ENCODE results near the gene EEF2. TPM values are rescaled to one million over a fixed set of nuclear protein-coding genes. Genes with fewer than 3 reads are reported as not detected.
"Not testable (repeated sequence)": the region's sequence is repeated elsewhere in the genome, so short reads cannot be mapped to it uniquely, and the experiment has no call there.

Gene EEF2
- total RNA-seq, 1 experiment from 2014 or later = 3,126 TPM

GRCh38 chr19:3945838-3946237 is 39.4 kb downstream of the EEF2 start:
- Mint-ChIP-seq H3K36me3 (ENCODE audit: insufficient read depth, unreplicated experiment) (no peaks in the 10 kb centered on the region), H3K4me1 (ENCODE audit: insufficient read depth, unreplicated experiment) (no peaks in the 10 kb centered on the region), H3K27ac (ENCODE audit: low read depth, unreplicated experiment) (no peak overlapping the region), H3K4me3 (ENCODE audit: unreplicated experiment) (no peak overlapping the region), H3K27me3 (ENCODE audit: insufficient read depth, unreplicated experiment) (no peaks in the 10 kb centered on the region), H3K9me3 (ENCODE audit: unreplicated experiment) (no peaks in the 10 kb centered on the region)
- TF ChIP-seq CTCF (IDR thresholded peaks at IDR 0.05; ENCODE audit: unreplicated experiment) = no peak
- CTCF ChIA-PET = no interaction called here
- DNase-seq (ENCODE audit: unreplicated experiment) = peak; percentile 30
- intact Hi-C loops (cut with micrococcal nuclease) = no loop called here
- POLR2A ChIA-PET = no interaction called here
- no TSS peak for BruUV-seq (replicated peaks)

GRCh38 chr19:3944018-3944721 is 41.1 kb downstream of the EEF2 start:
- H3K27ac Mint-ChIP-seq (ENCODE audit: low read depth, unreplicated experiment) = no peak overlapping the region
- H3K9me3 Mint-ChIP-seq (ENCODE audit: unreplicated experiment) = no peaks in the 10 kb centered on the region
- intact Hi-C loops (cut with micrococcal nuclease) = no loop called here
- ChIA-PET CTCF (no interaction called here), POLR2A (interaction anchor here (1.2 kb wide), 1 partner anchor 182 kb away, joined by 3 read pairs; the partner anchor contains the start of gene MRPL54)
- BruUV-seq (replicated peaks) = no TSS peak
- DNase-seq (ENCODE audit: unreplicated experiment) = no peak
- H3K36me3 Mint-ChIP-seq (ENCODE audit: insufficient read depth, unreplicated experiment) = no peaks in the 10 kb centered on the region
- no peaks in the 10 kb centered on the region for H3K27me3 Mint-ChIP-seq (ENCODE audit: insufficient read depth, unreplicated experiment)
- no peaks in the 10 kb centered on the region for H3K4me1 Mint-ChIP-seq (ENCODE audit: insufficient read depth, unreplicated experiment)
- TF ChIP-seq CTCF (IDR thresholded peaks at IDR 0.05; ENCODE audit: unreplicated experiment) = no peak
- no peak overlapping the region for H3K4me3 Mint-ChIP-seq (ENCODE audit: unreplicated experiment)

GRCh38 chr19:3942790-3943409 is 42.4 kb downstream of the EEF2 start:
- no peaks in the 10 kb centered on the region for H3K4me1 Mint-ChIP-seq (ENCODE audit: insufficient read depth, unreplicated experiment)
- H3K27ac Mint-ChIP-seq (ENCODE audit: low read depth, unreplicated experiment) = no peak overlapping the region
- intact Hi-C loops (cut with micrococcal nuclease) = no loop called here
- H3K27me3 Mint-ChIP-seq (ENCODE audit: insufficient read depth, unreplicated experiment) = no peaks in the 10 kb centered on the region
- no peak overlapping the region for H3K4me3 Mint-ChIP-seq (ENCODE audit: unreplicated experiment)
- DNase-seq (ENCODE audit: unreplicated experiment) = peak; percentile 14
- no peaks in the 10 kb centered on the region for H3K9me3 Mint-ChIP-seq (ENCODE audit: unreplicated experiment)
- no peaks in the 10 kb centered on the region for H3K36me3 Mint-ChIP-seq (ENCODE audit: insufficient read depth, unreplicated experiment)
- no peak for TF ChIP-seq CTCF (IDR thresholded peaks at IDR 0.05; ENCODE audit: unreplicated experiment)
- BruUV-seq (replicated peaks) = no TSS peak
- CTCF ChIA-PET = no interaction called here
- POLR2A ChIA-PET = interaction anchor here (1.2 kb wide), 1 partner anchor 180 kb away, joined by 3 read pairs; the partner anchor contains the start of gene MRPL54

- H3K36me3 Mint-ChIP-seq (ENCODE audit: insufficient read depth, unreplicated experiment); H3K4me3 Mint-ChIP-seq (ENCODE audit: unreplicated experiment); POLR2A ChIA-PET; H3K27ac Mint-ChIP-seq (ENCODE audit: low read depth, unreplicated experiment); BruUV-seq (replicated peaks); H3K27me3 Mint-ChIP-seq (ENCODE audit: insufficient read depth, unreplicated experiment); DNase-seq (ENCODE audit: unreplicated experiment); H3K9me3 Mint-ChIP-seq (ENCODE audit: unreplicated experiment); CTCF ChIA-PET; intact Hi-C loops (cut with micrococcal nuclease); H3K4me1 Mint-ChIP-seq (ENCODE audit: insufficient read depth, unreplicated experiment): not testable (repeated sequence)
These were observed 46.8 kb downstream of the EEF2 start for GRCh38 chr19:3938300-3938950.

All from MCF 10A (cell line).